Measurements from ENCODE around the gene CDH23. TPM values are rescaled to one million over a fixed set of nuclear protein-coding genes. Genes with fewer than 3 reads are reported as not detected.
"Not testable (repeated sequence)": the region's sequence is repeated elsewhere in the genome, so short reads cannot be mapped to it uniquely, and the experiment has no call there.

CDH23 gene
- total RNA-seq, 2 donors from 2014 or later, result 28.5 to 58.7 TPM

DNA sequence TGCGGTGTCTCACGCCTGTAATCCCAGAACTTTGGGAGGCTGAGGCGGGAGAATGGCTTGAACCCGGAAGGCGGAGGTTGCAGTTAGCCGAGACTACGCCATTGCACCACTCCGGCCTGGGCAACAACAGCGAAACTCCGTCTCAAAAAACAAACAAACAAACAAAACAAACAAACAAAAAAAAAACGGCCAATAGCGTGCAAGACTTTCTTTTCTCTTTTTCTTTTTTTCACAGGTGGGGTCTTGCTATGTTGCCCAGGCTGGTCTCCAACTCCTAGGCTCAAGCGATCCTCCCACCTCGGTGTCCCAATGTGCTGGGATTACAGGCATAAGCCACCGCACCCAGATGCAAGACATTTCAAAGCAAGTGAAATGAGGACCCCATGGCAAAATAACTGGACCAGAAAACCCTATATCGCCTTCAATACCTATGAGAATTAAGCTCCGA, 452.8 kb downstream of the CDH23 start:
- intact Hi-C loops (cut with DNase I), result no loop called here
- DNase-seq, result no peak
- Histone ChIP-seq H3K27ac (peak overlapping the region in 2 of 4 donors; percentile 3 to 97), H3K9me3 (no peaks in the 10 kb centered on the region), H3K4me3 (no peak overlapping the region), H3K36me3 (replicated peaks in 1 of 2; ENCODE audit: insufficient read depth in 1 of 2, low read depth in 2 of 2) (no peaks in the 10 kb centered on the region), H3K4me1 (peaks cover 55% of the 10 kb centered on the region), H3K27me3 (no peaks in the 10 kb centered on the region)
- WGBS, 2 donors, result 81% methylated on average over 17 of the region's 17 CpGs
- TF ChIP-seq, protein P1, sequence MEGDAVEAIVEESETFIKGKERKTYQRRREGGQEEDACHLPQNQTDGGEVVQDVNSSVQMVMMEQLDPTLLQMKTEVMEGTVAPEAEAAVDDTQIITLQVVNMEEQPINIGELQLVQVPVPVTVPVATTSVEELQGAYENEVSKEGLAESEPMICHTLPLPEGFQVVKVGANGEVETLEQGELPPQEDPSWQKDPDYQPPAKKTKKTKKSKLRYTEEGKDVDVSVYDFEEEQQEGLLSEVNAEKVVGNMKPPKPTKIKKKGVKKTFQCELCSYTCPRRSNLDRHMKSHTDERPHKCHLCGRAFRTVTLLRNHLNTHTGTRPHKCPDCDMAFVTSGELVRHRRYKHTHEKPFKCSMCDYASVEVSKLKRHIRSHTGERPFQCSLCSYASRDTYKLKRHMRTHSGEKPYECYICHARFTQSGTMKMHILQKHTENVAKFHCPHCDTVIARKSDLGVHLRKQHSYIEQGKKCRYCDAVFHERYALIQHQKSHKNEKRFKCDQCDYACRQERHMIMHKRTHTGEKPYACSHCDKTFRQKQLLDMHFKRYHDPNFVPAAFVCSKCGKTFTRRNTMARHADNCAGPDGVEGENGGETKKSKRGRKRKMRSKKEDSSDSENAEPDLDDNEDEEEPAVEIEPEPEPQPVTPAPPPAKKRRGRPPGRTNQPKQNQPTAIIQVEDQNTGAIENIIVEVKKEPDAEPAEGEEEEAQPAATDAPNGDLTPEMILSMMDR (IDR thresholded peaks at IDR 0.05), result no peak
- TF ChIP-seq POLR2A (IDR thresholded peaks at IDR 0.05), result no peak
- ATAC-seq, result no peak

- TF ChIP-seq POLR2A (IDR thresholded peaks at IDR 0.05), result no peak
- TF ChIP-seq, protein P1 (IDR thresholded peaks at IDR 0.05), result no peak
- Histone ChIP-seq H3K36me3 (replicated peaks in 1 of 2; ENCODE audit: insufficient read depth in 1 of 2, low read depth in 2 of 2) (no peaks in the 10 kb centered on the region), H3K4me3 (peak overlapping the region; percentile 91 to 96), H3K27ac (peak overlapping the region; percentile 97 to 100 (median 98)), H3K9me3 (no peaks in the 10 kb centered on the region), H3K27me3 (no peaks in the 10 kb centered on the region), H3K4me1 (peaks cover 53% of the 10 kb centered on the region)
- intact Hi-C loops (cut with DNase I), result no loop called here
- ATAC-seq (no peak), DNase-seq (no peak)
- WGBS, 2 donors, result 1% methylated on average over 13 of the region's 13 CpGs
Observed at GRCh38 chr10:71850021-71850742, 453.5 kb downstream of the CDH23 start.

- Histone ChIP-seq H3K27ac (peak within 1 kb of the TSS; percentile 97 to 100 (median 98)), H3K9me3 (no peaks in the 10 kb centered on the region), H3K36me3 (replicated peaks in 1 of 2; ENCODE audit: insufficient read depth in 1 of 2, low read depth in 2 of 2) (no peaks in the 10 kb centered on the region), H3K27me3 (no peaks in the 10 kb centered on the region), H3K4me1 (peaks cover 45% of the 10 kb centered on the region), H3K4me3 (peak within 1 kb of the TSS; percentile 91 to 96)
- WGBS, 2 donors, result 0 to 1% methylated on average over 18 to 48 of the region's 49 CpGs
- TF ChIP-seq POLR2A (IDR thresholded peaks at IDR 0.05), result peak; percentile 98 to 99 (median 99)
- TF ChIP-seq, protein P1 (IDR thresholded peaks at IDR 0.05), result peak in 1 of 7 experiments; percentile 3
- intact Hi-C loops (cut with DNase I), result no loop called here
- DNase-seq (peak; percentile 99 to 100 (median 99)), ATAC-seq (peak; percentile 98)
Observed at GRCh38 chr10:71850743-71851464, 454.2 kb downstream of the CDH23 start, which contains the start of gene PSAP. PSAP (minus strand) TSS chr10:71851251; CDS start chr10:71851221, 30 bp downstream.

DNA sequence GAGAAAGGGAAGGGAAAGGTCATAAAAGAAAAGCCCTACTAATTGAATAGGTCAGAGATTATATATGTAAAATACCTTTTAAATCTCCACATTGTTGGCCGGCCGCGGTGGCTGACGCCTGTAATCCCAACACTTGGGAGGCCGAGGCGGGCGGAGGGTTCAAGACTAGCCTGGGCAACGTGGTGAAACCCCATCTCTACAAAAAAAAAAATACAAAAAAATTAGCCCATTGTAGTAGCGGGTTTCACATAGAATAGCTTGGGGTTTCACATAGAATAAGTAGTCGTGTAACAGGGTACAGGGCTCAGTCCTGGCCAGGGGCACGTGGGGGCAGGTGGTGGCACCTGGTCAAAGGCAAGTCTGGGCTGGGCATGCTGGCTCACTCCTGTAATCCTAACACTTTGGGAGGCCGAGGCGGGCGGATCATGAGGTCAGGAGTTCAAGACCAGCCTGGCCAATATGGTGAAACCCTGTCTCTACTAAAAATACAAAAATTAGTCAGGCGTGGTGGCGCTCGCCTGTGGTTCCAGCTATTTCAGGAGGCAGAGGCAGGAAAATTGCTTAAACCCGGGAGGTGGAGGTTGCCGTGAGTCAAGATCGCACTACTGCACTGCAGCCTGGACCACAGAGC, 454.9 kb downstream of the CDH23 start:
- 48 to 49% methylated on average over 19 to 20 of the region's 20 CpGs for WGBS, 2 donors
- H3K27me3 ChIP-seq; H3K36me3 ChIP-seq (replicated peaks in 1 of 2; ENCODE audit: insufficient read depth in 1 of 2, low read depth in 2 of 2); intact Hi-C loops (cut with DNase I); H3K9me3 ChIP-seq; ATAC-seq; DNase-seq: not testable (repeated sequence)
- H3K27ac ChIP-seq, result peak overlapping the region in 3 of 4 donors; percentile 97 to 100 (median 98)
- H3K4me3 ChIP-seq, result peak overlapping the region in 1 of 2 donors; percentile 91
- H3K4me1 ChIP-seq, result peaks cover 39% of the 10 kb centered on the region
